HG02884 (cell line): ENCODE measurements around the gene OSBP2.

Experiments used
- ATAC-seq: cut with Tn5 transposase; IDR thresholded peaks from one replicate; pipeline ENCODE4 v1.9.1; 2021; ENCODE audit warnings: mild to moderate bottlenecking, moderate library complexity; ENCODE audit not compliant: unreplicated experiment

OSBP2 gene

DNA sequence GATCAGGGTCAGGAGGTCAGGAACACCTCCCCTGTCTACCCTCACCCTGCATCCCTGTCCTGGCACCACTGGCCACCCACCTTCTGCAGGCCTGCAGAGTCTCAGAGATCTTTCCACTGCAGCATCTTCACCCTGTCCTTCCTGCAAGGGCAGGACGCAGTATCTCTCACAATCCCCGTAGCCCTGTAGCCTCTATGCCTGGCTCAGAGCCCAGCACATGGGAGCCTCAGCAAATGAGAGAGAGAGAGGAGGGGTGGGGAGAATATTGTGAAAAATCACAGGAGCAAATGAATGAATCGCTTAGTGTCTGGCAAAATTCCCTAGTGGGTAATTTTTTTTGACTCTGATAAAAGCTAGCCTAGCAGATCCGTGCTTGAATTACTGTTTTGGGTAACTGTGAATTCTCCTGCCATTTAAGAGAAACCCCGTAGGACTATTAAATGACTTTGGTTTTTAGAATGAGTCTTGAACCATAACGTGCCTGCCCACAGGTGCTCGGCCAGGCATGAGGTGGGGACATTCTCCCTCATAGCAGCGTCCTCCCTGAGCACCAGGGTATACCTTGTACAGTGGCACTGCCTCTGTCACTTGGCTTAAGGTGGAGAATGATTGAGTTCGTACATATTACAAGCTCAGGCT lies 182.4 kb downstream of the OSBP2 start:
- ATAC-seq: no peak

DNA sequence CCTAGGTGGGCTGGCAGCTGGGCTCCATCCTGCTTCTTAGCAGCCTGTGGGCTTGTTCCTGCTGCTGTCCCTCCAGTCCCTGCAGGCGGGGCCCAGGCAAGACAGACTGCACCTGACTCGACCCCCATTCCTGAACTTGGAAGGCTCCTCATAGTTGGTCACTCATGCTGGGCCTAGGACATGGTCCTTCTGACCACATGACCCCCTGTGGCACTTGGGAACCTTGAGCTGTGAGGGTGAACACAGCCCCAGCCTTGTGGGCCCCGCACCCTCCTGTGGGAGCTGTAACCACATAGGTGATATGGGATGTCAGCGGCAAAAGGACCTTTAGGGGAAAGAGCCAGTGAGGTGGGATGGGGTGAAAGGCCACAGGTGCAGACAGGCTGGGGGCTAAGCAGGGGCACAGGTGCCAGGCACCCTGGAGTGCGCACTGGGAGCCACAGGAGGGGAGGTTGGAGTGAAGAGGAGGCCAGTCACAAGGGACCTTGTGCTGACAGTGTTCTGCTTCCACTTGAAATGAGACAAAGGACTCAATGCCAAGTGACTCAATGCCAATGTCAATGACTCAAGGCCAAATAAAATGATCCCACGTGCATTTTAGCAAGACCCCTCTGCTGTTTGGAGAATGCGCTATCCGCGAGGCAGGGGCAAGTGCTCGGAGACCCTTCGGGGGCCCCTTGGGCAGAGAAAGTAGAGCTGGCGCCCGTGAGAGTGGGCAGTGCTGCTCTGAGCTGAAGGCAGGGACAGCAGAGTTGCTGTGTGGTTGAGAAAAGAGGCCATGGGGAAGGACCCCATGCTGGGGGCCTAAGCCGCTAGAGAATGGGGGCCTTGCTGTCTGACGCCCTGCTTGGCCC lies 183.2 kb downstream of the OSBP2 start:
- ATAC-seq: no peak

DNA sequence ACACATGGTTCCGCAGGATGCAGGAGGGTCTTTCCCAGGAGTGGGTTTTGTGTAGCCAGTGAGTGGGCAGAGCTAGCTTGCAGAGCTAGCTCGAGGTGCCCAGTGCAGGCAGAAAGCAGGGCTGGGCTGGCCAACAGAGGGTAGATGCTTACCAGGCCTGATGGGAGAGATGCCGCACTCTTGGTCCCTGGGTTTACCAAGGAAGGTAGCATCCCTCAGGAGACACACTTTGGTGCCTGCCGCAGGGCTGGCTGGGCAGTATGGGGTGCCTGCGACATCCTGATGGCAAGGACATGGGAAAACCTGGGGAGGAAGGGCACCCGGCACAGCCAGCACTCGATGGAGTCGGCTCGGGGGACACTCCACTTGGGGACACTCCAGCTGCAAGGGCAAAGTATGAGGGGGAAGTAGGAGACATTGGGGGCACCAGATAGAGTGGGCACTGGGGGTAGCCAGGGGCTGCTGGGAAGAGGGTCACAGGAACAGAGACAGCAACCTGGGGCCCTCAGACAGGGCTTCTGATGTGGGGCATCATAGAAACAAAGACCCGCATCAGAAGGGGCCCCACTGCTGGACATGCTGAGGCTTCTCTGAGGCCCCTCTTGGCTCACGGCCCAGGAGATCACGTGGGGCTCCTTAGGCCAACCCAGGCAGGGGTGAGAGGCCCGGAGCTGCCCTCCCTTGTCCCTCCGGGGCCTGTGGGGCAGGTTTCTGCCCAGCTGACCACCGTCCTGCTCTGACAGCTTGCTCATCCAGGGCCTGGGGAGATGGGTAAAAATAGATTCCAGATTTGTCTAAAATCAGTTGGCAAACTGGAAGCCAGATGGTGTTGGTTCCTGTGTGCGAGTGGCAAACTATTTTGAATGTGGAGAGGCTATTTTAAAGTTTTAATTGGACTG lies 184.1 kb downstream of the OSBP2 start:
- ATAC-seq: no peak

DNA sequence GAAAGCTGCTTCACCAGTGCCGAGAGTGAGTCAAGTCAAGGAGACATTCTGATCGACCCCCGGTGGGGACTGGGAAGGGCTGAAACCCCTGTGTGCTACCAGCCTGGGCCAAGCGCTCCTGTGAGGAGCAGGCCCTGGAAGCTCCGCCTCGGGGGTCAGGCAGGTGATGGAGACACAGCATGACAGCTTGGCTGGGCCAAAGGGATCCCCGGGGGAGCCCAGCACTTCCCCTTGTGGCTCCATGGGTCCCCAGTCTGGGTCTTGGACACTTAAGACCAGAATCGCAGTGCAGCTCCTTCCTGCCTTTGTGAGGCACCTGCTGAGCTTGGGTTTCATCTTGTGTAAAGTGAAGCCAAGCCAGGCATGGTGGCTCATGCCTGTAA lies 184.7 kb downstream of the OSBP2 start:
- ATAC-seq: no peak

DNA sequence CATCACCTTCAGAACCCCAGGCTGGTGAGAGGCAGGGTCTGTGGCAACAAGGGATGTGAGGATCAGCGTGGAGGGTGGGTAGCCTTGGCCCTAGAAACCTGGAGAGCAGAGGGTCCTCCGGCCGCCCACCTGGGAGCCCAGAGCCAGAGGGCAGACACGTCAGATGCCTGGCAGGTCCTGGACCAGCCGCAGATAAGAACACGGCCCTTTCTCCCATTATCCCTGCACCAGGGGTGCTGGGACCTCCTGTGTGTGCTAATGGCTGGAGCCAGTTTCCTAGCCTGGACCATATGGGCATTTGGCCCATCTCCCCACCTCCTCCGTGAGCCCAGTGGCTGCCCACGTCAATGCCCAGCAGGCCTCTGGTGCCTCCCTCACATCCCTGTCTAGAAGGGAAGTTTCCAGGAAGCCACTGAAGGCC lies 185.5 kb downstream of the OSBP2 start:
- no peak for ATAC-seq

DNA sequence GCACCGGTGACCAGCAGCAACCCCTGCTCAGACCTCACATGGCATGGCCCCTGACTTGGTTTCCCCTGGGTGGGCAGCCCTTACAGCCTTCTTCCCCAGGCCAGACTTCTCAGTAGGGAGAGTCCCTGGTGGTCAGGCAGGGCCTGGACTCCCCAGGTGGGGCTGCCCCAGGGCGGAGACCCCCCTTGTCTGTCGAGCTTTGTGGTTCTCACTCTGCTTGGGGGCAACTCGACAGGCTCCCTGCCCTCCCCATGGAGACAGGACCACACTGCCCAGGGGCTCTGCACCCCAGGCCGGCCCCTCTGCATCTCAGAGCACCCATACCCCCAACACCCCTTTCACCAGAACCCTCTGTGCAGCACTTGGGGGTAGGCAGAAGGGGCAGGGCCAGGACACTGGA lies 186.2 kb downstream of the OSBP2 start:
- ATAC-seq: no peak

DNA sequence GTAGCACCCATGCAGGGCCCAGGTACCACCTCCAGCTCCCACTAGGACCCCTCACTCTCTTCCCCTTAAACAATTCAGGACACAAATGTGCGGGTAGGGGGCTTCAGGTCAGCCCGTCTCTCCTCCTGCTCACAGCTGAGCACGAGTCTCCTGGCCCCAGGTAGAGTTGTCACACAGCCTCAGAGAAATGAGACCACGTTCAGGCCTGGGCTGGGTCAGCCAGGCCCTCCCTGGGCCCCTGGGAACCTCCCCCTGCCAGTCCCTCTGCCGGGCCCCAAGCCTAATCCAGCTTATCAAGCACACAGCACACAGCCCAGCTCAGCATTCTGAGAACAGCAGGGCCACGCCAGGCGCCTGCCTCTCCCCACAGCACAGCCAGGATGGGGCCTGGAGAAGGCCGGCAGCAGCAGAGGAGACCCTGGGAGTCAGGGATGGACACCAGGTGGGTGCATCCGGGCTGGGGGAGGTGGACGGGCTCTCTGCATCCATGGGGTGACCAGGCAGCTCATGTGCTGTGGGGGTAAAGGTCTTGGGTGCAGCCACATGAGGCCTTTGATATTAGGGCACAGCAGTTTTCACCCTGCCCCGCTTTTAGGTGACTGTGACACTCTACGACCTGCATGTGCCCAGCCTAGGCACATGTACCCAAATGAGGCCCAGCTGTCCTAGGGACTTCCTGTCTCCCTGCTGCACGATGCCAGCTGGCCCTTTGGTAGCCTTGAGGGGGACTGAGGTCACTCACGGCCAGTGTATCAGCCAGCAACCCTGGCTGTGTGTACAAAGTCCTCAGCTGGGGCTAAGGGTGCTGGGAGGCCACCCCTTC lies 186.9 kb downstream of the OSBP2 start:
- no peak for ATAC-seq

DNA sequence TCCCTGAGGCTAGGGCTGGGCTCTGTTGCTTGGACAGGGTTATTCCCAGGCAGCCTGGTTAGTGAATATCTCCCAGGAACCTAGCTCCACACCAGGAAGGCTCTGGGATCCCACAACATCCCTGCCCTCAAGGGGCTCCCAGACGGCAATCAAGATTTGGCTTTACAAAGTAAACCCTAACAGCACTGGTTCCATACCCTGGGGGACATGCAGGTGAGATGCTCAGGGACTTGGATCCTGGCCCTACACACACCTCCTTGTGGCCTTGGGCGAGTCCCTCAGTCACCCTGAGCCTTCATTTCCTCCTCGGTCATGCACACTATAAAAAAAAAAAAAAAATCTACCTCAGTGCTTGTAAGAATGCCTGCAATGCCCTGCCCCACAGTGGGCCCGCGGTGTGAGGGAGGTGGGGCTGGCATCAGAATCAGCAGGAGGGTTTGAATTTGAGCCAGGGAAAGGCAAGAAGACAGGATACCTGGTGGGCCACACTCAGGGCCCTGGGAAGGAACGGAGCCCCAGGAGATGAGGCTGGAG lies 187.6 kb downstream of the OSBP2 start:
- no peak for ATAC-seq

DNA sequence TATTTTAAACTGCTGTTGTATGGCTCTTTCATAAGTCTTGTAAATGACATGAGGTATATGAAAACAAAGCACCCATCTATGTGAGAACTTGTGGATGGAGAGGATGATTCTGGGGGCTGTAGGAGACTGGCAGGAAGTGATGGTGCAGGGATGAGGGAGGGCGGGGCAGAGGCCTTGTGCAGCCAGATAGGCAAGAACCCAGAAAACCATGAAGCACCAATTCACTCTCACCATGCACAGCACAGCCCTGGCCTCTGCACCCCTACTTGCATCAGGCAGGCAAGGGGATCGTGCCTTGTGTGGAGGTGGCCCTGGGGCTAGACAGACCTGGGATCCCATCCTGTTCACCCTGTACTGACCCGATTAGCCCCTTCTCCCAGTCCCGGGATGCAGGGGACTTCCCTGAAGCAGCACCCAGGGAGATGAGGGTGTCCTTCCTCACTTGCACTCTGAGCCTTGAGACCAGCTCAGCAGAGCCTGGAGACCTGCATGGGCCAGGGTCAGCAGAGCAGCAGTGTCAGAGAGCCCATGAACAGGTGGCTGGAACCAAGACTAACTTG lies 188.4 kb downstream of the OSBP2 start:
- no peak for ATAC-seq

DNA sequence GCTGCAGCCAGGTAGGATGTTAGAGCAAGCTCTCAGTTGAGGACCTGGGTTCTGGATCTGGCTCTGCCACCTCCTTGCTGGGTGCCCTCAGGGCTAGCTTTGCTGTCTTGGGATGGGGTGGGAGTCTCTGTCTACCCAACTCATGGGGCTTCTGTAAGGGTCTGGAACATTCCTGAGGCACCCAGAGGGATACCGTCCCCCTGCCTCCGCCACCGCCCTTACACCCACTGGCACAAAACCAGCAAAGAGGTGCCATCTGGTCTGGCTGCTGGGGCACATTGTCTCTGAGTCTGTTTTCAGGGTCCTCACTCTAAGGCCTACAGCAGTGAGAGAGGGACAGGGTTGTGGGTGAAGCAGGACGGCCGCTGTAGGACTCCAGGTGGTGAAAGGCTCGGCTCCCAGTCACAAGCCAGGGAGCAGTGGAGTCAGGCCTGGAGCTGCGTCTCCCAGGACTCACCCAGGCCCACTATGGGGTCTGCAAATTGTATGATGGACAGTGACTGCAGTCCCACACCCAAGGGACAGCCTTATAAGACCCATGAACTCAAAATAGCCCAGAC lies 189.0 kb downstream of the OSBP2 start:
- no peak for ATAC-seq

DNA sequence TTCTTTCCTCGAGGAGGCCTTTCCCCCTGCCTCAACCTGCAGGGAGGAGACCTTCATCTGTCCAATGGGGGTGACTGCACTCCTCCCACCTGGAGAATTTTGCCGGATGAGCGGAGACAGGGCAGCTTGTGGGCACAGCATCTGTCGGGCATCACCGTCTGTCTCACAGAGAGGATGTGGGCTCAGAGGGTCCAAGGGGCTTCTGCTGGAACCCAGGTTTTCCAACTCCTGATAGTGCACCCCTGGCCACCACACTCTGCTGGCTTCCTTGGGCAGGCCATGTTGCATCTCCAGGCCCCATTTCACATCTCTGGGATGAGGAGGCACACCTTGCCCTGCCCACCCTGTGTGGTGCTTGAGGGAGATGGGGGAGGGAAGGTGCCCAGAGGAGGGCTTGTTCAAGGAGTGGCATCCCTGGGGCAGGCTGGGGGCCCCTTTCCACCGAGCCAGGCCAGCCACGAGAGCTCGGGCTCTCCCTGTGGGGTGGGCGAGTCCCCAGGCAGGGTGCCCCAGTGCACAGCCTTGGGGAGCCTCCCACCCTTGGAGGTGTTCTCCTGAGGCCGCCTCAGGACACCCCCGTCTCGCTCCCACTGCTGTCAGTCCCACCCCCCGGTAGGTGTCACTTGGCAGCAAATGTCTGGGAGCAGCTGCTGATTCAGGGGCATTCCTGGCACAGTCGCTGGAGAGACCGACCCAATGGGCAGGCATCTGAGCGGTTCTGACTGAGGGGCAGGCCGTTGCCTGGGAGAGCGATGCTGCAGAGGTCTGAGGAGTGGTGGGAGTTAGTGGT lies 189.7 kb downstream of the OSBP2 start:
- no peak for ATAC-seq

DNA sequence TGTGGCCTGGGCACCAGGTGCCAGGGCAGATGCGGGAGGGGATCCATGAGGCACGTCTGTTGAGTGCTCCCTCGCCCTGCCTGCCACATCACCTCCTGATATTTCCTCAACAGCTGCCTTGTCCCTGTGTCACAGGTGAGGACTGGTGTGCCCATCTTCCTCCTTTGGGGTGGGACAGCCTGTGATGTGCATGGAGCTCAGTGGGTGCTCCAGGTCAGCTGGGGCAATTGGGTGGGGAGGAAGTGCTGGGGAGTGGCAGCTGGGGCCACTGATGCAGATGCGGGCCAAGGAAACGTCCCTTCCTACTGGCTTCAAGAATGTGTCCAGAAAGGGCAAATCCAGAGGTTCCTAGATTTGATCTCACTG lies 190.3 kb downstream of the OSBP2 start:
- ATAC-seq: no peak

DNA sequence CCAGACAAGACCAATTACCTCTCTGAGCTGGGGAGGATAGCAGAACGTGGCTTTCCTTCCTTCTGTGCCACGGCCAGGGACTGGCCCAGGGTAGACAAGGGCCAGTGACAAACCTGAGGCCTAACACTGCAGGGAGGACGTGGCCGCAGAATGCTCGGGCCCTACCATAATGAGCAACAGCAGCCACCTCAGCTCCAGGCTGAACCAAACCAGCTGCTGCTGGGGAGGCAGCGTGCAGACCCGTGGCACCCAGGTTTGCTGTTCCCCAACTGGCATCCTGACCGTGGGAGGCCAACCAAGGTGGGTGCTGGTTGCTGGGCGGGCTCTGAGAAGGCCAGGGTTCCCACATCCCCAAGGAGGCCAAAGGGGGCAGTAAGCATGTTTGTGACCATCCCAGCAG lies 190.9 kb downstream of the OSBP2 start:
- no peak for ATAC-seq

DNA sequence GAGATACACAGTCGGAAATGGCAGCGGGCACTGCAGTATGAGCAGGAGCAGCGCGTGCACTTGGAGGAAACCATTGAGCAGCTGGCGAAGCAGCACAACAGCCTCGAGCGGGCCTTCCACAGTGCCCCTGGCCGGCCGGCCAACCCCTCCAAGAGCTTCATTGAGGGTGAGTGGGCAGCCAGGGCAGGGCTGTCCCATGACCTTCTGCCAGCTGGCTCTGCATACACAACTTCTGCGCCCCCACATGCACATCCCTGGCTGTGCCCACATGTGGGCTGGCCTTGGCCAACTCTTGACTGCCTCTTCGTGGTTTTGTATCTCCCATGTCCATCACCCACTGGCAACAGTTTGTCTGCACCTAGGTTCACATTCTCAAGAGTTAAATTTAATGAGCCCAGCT lies 192.8 kb downstream of the OSBP2 start:
- no peak for ATAC-seq

DNA sequence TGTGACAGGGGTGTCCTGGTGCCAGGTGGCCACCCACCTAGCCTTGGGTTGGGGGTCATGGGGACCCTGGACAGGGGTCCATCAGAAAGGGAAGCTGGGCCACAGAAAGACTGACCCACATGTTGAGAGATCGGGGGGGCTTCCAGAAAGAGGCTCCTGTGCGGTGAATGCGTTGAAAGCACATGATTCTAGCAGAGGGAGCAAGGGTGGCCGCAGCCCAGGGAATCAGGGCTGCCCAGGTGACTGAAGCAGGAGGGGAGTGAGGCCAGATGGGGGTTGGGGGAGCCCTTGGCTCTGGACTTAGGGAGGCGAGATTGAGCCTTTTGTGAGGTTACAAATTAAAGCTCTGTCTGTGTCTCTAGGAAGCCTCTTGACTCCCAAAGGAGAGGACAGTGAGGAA lies 193.2 kb downstream of the OSBP2 start:
- no peak for ATAC-seq

DNA sequence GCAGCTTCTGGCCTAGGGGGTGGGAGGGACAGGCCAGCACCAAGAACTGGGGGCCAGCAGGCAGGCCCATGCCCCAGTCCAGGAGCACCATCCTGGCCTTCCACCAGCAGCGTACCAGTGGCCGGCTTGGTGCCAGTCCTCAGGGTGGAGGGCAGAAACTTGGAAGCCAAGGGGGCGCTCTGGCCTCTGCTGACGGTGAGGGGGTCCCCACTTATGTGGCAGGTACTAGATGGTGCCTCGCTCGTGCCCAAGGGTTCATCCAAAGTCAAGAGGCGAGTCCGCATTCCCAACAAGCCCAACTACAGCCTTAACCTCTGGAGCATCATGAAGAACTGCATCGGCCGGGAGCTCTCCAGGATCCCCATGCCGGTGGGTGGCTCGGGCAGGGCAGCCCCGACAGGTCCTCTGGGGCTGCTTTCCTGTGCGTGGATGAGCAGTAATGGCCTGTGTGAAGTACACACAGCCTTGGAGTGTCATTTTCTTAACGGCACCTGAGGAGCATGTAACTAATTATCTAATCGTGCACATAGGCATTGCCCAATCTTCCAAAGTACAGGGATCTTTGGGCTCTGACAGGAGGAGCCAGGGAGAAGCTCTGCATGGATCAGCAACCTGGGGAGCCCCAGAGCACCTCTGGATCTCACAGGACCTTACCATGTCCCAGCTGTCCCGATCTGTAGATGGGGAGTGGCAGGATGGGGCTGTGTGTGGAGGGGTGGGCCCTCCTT lies 194.8 kb downstream of the OSBP2 start:
- no peak for ATAC-seq

DNA sequence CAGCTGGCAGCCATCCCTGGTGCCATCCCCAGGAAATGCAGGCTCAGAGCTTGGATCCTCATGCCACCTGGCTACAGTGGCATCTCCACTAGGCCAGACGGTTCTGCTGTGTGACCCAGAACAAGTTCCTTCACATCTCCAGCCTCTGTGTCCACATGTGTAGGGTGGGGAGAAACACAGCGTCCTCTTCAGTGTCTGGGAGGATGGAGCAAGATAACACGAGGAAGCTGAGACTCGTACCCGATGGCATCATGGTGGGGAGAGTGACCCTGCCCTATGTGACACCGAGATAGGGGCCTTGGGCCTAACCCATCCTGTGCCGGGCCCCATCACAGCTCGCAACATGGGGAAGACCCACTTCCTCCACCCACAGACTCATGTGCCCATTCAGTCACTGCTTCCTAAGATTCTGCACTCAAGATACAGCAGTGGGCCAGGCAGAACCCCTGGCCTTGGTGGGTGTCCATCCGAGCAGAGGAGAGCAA lies 195.4 kb downstream of the OSBP2 start:
- no peak for ATAC-seq
